HUES6 (cell line): ENCODE measurements around the gene HLA-DPA1.

Source experiments
- H3K27ac ChIP-seq: 2 replicates; pipeline ENCODE4 v1.7.0; 2013; ENCODE audit warnings: low read depth, mild to moderate bottlenecking, low read length, inconsistent platforms
- H3K27me3 ChIP-seq: 2 replicates; pipeline ENCODE4 v1.6.1; 2013; ENCODE audit warnings: low read length; ENCODE audit not compliant: control insufficient read depth, insufficient read depth
- H3K36me3 ChIP-seq: 2 replicates; pipeline ENCODE4 v1.6.1; 2013; ENCODE audit warnings: low read length; ENCODE audit not compliant: control insufficient read depth, insufficient read depth
- H3K4me1 ChIP-seq: 2 replicates; pipeline ENCODE4 v1.6.1; 2013; ENCODE audit warnings: low read length; ENCODE audit not compliant: control insufficient read depth, insufficient read depth
- H3K4me3 ChIP-seq: 2 replicates; pipeline ENCODE4 v1.5.1; 2013; ENCODE audit warnings: low read depth, low read length
- H3K9ac ChIP-seq: one replicate; pipeline ENCODE4 v1.6.1; 2013; ENCODE audit warnings: mild to moderate bottlenecking, low read length
- H3K9me3 ChIP-seq: 2 replicates; pipeline ENCODE4 v1.6.1; 2013; ENCODE audit warnings: low read depth, low read length; ENCODE audit not compliant: control insufficient read depth, insufficient read depth

HLA-DPA1 gene

GRCh38 chr6:33073431-33073871 lies at the start of gene HLA-DPA1:
HLA-DPA1 (minus strand) TSS chr6:33073649.
- no peak within 1 kb of the TSS for H3K27ac ChIP-seq
- H3K27me3 ChIP-seq, result peaks cover 5% of the 10 kb centered on the region; the same call in 1 of the 2 replicates
- no peaks in the 10 kb centered on the region for H3K9me3 ChIP-seq
- no peaks in the 10 kb centered on the region for H3K36me3 ChIP-seq
- H3K4me3 ChIP-seq, result no peak within 1 kb of the TSS
- no peak within 1 kb of the TSS for H3K9ac ChIP-seq
- H3K4me1 ChIP-seq, result no peaks in the 10 kb centered on the region

- Histone ChIP-seq H3K4me1 (peaks cover 25% of the 10 kb centered on the region), H3K36me3 (peaks cover 34% of the 10 kb centered on the region), H3K27ac (no peak overlapping the region), H3K9me3 (peaks cover 26% of the 10 kb centered on the region), H3K9ac (no peak overlapping the region), H3K4me3 (no peak overlapping the region), H3K27me3 (no peaks in the 10 kb centered on the region)
Measured at GRCh38 chr6:33123181-33123580, 49.7 kb upstream of the HLA-DPA1 start.

GRCh38 chr6:33120001-33120400 lies 46.6 kb upstream of the HLA-DPA1 start:
- peaks cover 23% of the 10 kb centered on the region for H3K4me1 ChIP-seq
- peaks cover 25% of the 10 kb centered on the region for H3K9me3 ChIP-seq
- H3K4me3 ChIP-seq, result no peak overlapping the region
- peaks cover 26% of the 10 kb centered on the region for H3K36me3 ChIP-seq
- no peak overlapping the region for H3K9ac ChIP-seq
- no peak overlapping the region for H3K27ac ChIP-seq
- H3K27me3 ChIP-seq, result peaks cover 19% of the 10 kb centered on the region; the same call in 1 of the 2 replicates

GRCh38 chr6:33118525-33119123 lies 45.2 kb upstream of the HLA-DPA1 start:
- Histone ChIP-seq H3K4me1 (peaks cover 25% of the 10 kb centered on the region), H3K27ac (peak overlapping the region; percentile 98), H3K9ac (peak overlapping the region; percentile 98), H3K27me3 (peaks cover 25% of the 10 kb centered on the region; the same call in 1 of the 2 replicates), H3K36me3 (peaks cover 14% of the 10 kb centered on the region), H3K4me3 (peak overlapping the region; percentile 87), H3K9me3 (peaks cover 13% of the 10 kb centered on the region)

- Histone ChIP-seq H3K27ac (peak overlapping the region; percentile 98), H3K9ac (peak overlapping the region; percentile 98)
Measured at GRCh38 chr6:33117811-33118277, 44.4 kb upstream of the HLA-DPA1 start.

GRCh38 chr6:33116841-33117711 lies 43.6 kb upstream of the HLA-DPA1 start:
- Histone ChIP-seq H3K9me3 (no peaks in the 10 kb centered on the region), H3K27ac (peak overlapping the region; percentile 98), H3K36me3 (no peaks in the 10 kb centered on the region), H3K4me3 (peak overlapping the region; percentile 87), H3K4me1 (peaks cover 25% of the 10 kb centered on the region), H3K27me3 (peaks cover 29% of the 10 kb centered on the region; the same call in 1 of the 2 replicates), H3K9ac (peak overlapping the region; percentile 98)

More at GRCh38 chr6:33117811-33118277, 44.4 kb upstream of the HLA-DPA1 start:
- Histone ChIP-seq H3K4me3 (peak overlapping the region; percentile 87), H3K9me3 (peaks cover 5% of the 10 kb centered on the region), H3K4me1 (peaks cover 25% of the 10 kb centered on the region), H3K27me3 (peaks cover 29% of the 10 kb centered on the region; the same call in 1 of the 2 replicates), H3K36me3 (peaks cover 6% of the 10 kb centered on the region)

- Histone ChIP-seq H3K4me1 (peaks cover 25% of the 10 kb centered on the region), H3K9me3 (no peaks in the 10 kb centered on the region), H3K4me3 (peak overlapping the region; percentile 87), H3K36me3 (no peaks in the 10 kb centered on the region), H3K27ac (peak overlapping the region; percentile 98; the same call in 1 of the 2 replicates), H3K27me3 (peaks cover 29% of the 10 kb centered on the region; the same call in 1 of the 2 replicates), H3K9ac (peak overlapping the region; percentile 98)
Measured at GRCh38 chr6:33116417-33116816, 43.0 kb upstream of the HLA-DPA1 start.

- peaks cover 33% of the 10 kb centered on the region; the same call in 1 of the 2 replicates for H3K27me3 ChIP-seq
- peaks cover 11% of the 10 kb centered on the region for H3K4me1 ChIP-seq
- H3K4me3 ChIP-seq, result no peak overlapping the region
- H3K9ac ChIP-seq, result no peak overlapping the region
- H3K27ac ChIP-seq, result no peak overlapping the region
- H3K9me3 ChIP-seq, result no peaks in the 10 kb centered on the region
- H3K36me3 ChIP-seq, result no peaks in the 10 kb centered on the region
Measured at GRCh38 chr6:33114406-33114805, 41.0 kb upstream of the HLA-DPA1 start.

- Histone ChIP-seq H3K4me1 (peaks cover 4% of the 10 kb centered on the region; the same call in 1 of the 2 replicates), H3K4me3 (no peak overlapping the region), H3K27ac (no peak overlapping the region), H3K27me3 (peaks cover 35% of the 10 kb centered on the region; the same call in 1 of the 2 replicates), H3K9ac (no peak overlapping the region), H3K9me3 (no peaks in the 10 kb centered on the region), H3K36me3 (no peaks in the 10 kb centered on the region)
Measured at GRCh38 chr6:33113755-33114154, 40.3 kb upstream of the HLA-DPA1 start.

- Histone ChIP-seq H3K4me3 (no peak overlapping the region), H3K9me3 (no peaks in the 10 kb centered on the region), H3K36me3 (no peaks in the 10 kb centered on the region), H3K27me3 (peaks cover 37% of the 10 kb centered on the region; the same call in 1 of the 2 replicates), H3K9ac (no peak overlapping the region), H3K27ac (no peak overlapping the region), H3K4me1 (0 out of 2 replicates have a peak, but pooled peaks cover 4% of the 10 kb centered on the region)
Measured at GRCh38 chr6:33112148-33112547, 38.7 kb upstream of the HLA-DPA1 start.
